Endodermal cell (in vitro differentiated cells): ENCODE results near the gene SSC5D. TPM values are rescaled to one million over a fixed set of nuclear protein-coding genes. Genes with fewer than 3 reads are reported as not detected.
A peak's percentile ranks its signal among the peaks of the same experiment; 100 is the strongest.

Experiments
- DNase-seq: peaks from one replicate; pipeline ENCODE4 v3.0.0-alpha.2; 2017
- H3K27ac ChIP-seq: 2 replicates; pipeline ENCODE4 v1.5.1; 2013; ENCODE audit warnings: mild to moderate bottlenecking, low read depth, low read length, moderate library complexity
- H3K27me3 ChIP-seq: 2 replicates; pipeline ENCODE4 v1.6.1; 2013; ENCODE audit warnings: mild to moderate bottlenecking, low read length, moderate library complexity; ENCODE audit not compliant: insufficient read depth, control insufficient read depth, poor library complexity, severe bottlenecking
- H3K36me3 ChIP-seq: 2 replicates; pipeline ENCODE4 v1.7.0; 2013; ENCODE audit warnings: mild to moderate bottlenecking, low read length, moderate library complexity; ENCODE audit not compliant: control insufficient read depth, insufficient read depth
- H3K4me1 ChIP-seq: one replicate; pipeline ENCODE4 v1.7.0; 2013; ENCODE audit warnings: low read length; ENCODE audit not compliant: control insufficient read depth, insufficient read depth
- H3K4me3 ChIP-seq: 2 replicates; pipeline ENCODE4 v1.5.1; 2013; ENCODE audit warnings: mild to moderate bottlenecking, low read length, moderate library complexity
- H3K9ac ChIP-seq: 2 replicates; pipeline ENCODE4 v1.6.1; 2013; ENCODE audit warnings: mild to moderate bottlenecking, low read length, moderate library complexity; ENCODE audit not compliant: poor library complexity, severe bottlenecking; ENCODE audit errors: extremely low read depth
- H3K9me3 ChIP-seq: 2 replicates; pipeline ENCODE4 v1.6.1; 2013; ENCODE audit warnings: mild to moderate bottlenecking, low read length, moderate library complexity; ENCODE audit not compliant: control insufficient read depth
- H3K27ac Mint-ChIP-seq: 2 replicates; pipeline ENCODE4 v1.8.0; 2020; ENCODE audit warnings: mixed read lengths
- H3K27me3 Mint-ChIP-seq: 2 replicates; pipeline ENCODE4 v1.8.0; 2021; ENCODE audit warnings: mild to moderate bottlenecking, mixed read lengths; ENCODE audit not compliant: insufficient read depth
- H3K36me3 Mint-ChIP-seq: 2 replicates; pipeline ENCODE4 v1.8.0; 2020; ENCODE audit warnings: low read depth, mixed read lengths
- H3K4me1 Mint-ChIP-seq: 2 replicates; pipeline ENCODE4 v1.8.0; 2020; ENCODE audit warnings: mixed read lengths
- H3K4me3 Mint-ChIP-seq: 2 replicates; pipeline ENCODE4 v1.8.0; 2020; ENCODE audit warnings: mild to moderate bottlenecking, moderate library complexity, mixed read lengths
- H3K9me3 Mint-ChIP-seq: 2 replicates; pipeline ENCODE4 v1.8.0; 2020; ENCODE audit warnings: mild to moderate bottlenecking, mixed read lengths
- WGBS, 2 experiments: methylation state at CpG; one replicate each; pipeline versions ENCODE4 v1.1.5 to v1.1.7; 2013; ENCODE audit warnings: missing lambda C conversion rate in 2 of 2, mixed read lengths in 1 of 2; ENCODE audit not compliant: insufficient coverage in 1 of 2, insufficient read length in 1 of 2; 5-methylcytosine and 5-hydroxymethylcytosine counted together
- total RNA-seq, 2 donors: library from RNA; stranded (reverse); fragmentation: NEBNext Ultra II Directional in 1 of 2; extraction: Animal tissue kit (Norgen Biotek cat#: 25700) in 1 of 2; gene quantifications; 2 replicates in 1 of 2; 3 replicates in 1 of 2; pipeline ENCODE4 v1.2.1, GENCODE V29; 2021
- TF ChIP-seq, protein P1 (sequence below): fragments of 200-600 bp; sonication (generic); conservative IDR thresholded peaks from 2 replicates; pipeline ENCODE4 v1.5.0; 2021; ENCODE audit warnings: antibody characterized with exemption, mild to moderate bottlenecking

Gene SSC5D
- total RNA-seq, 2 donors from 2014 or later, result 1.4 to 2.4 TPM

GRCh38 chr19:55461974-55462626 is 26.1 kb upstream of the SSC5D start:
- no peaks in the 10 kb centered on the region for H3K9me3 Mint-ChIP-seq
- peaks cover 18% of the 10 kb centered on the region for H3K4me1 Mint-ChIP-seq
- Histone ChIP-seq H3K27me3 (no peaks in the 10 kb centered on the region), H3K4me3 (peak overlapping the region; percentile 75), H3K36me3 (no peaks in the 10 kb centered on the region), H3K9me3 (no peaks in the 10 kb centered on the region), H3K9ac (no peak overlapping the region), H3K27ac (no peak overlapping the region), H3K4me1 (peaks cover 4% of the 10 kb centered on the region)
- H3K27me3 Mint-ChIP-seq, result peaks cover 38% of the 10 kb centered on the region
- H3K27ac Mint-ChIP-seq, result peak overlapping the region; percentile 83
- TF ChIP-seq, protein P1, sequence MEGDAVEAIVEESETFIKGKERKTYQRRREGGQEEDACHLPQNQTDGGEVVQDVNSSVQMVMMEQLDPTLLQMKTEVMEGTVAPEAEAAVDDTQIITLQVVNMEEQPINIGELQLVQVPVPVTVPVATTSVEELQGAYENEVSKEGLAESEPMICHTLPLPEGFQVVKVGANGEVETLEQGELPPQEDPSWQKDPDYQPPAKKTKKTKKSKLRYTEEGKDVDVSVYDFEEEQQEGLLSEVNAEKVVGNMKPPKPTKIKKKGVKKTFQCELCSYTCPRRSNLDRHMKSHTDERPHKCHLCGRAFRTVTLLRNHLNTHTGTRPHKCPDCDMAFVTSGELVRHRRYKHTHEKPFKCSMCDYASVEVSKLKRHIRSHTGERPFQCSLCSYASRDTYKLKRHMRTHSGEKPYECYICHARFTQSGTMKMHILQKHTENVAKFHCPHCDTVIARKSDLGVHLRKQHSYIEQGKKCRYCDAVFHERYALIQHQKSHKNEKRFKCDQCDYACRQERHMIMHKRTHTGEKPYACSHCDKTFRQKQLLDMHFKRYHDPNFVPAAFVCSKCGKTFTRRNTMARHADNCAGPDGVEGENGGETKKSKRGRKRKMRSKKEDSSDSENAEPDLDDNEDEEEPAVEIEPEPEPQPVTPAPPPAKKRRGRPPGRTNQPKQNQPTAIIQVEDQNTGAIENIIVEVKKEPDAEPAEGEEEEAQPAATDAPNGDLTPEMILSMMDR, result no peak
- H3K4me3 Mint-ChIP-seq, result peak overlapping the region; percentile 69
- no peaks in the 10 kb centered on the region for H3K36me3 Mint-ChIP-seq
- DNase-seq, result no peak
- 32 to 64% methylated on average over 9 to 26 of the region's 27 CpGs for WGBS, 2 experiments

- Histone ChIP-seq H3K4me3 (no peak overlapping the region), H3K9me3 (no peaks in the 10 kb centered on the region), H3K27ac (no peak overlapping the region), H3K27me3 (no peaks in the 10 kb centered on the region), H3K4me1 (peaks cover 4% of the 10 kb centered on the region), H3K36me3 (no peaks in the 10 kb centered on the region), H3K9ac (no peak overlapping the region)
- Mint-ChIP-seq H3K9me3 (no peaks in the 10 kb centered on the region), H3K4me3 (peak overlapping the region; percentile 69), H3K36me3 (no peaks in the 10 kb centered on the region), H3K27me3 (peaks cover 38% of the 10 kb centered on the region), H3K4me1 (peaks cover 18% of the 10 kb centered on the region), H3K27ac (no peak overlapping the region)
- WGBS, 2 experiments, result 79 to 90% methylated on average over 5 to 11 of the region's 11 CpGs
- DNase-seq, result no peak
- TF ChIP-seq, protein P1, result peak; percentile 42
Measured at GRCh38 chr19:55462722-55463121, 25.5 kb upstream of the SSC5D start.

DNA sequence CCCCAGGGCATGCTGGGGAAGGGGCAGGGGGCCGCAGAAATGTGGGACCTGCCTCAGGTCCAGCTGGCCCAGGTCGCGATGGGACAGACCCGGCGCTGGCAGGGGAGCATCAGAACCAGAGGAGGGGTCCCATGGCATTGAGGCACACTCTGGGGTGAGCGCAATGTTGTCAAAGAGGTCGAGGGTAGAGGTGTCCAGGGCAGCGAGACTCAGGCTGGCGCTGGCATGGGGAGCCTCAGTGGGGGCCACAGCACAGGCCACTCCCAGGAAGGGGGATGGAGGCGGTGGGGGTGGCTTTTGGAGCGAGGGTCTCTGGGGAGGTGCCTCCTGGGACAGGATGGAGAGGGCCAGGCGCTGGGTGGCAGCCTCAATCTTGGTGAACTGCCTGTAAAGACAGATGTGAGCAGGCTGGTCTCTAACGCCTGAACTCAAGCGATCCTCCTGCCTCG is 24.6 kb upstream of the SSC5D start:
- H3K9me3 ChIP-seq, result no peaks in the 10 kb centered on the region
- peak overlapping the region; percentile 42 for H3K4me3 Mint-ChIP-seq
- H3K27me3 Mint-ChIP-seq, result peaks cover 38% of the 10 kb centered on the region
- no peak overlapping the region for H3K4me3 ChIP-seq
- no peaks in the 10 kb centered on the region for H3K9me3 Mint-ChIP-seq
- H3K9ac ChIP-seq, result no peak overlapping the region
- H3K36me3 ChIP-seq, result no peaks in the 10 kb centered on the region
- 86 to 89% methylated on average over 10 to 15 of the region's 15 CpGs for WGBS, 2 experiments
- peak; percentile 70 for DNase-seq
- no peaks in the 10 kb centered on the region for H3K27me3 ChIP-seq
- peaks cover 4% of the 10 kb centered on the region for H3K4me1 ChIP-seq
- H3K36me3 Mint-ChIP-seq, result no peaks in the 10 kb centered on the region
- TF ChIP-seq, protein P1, result no peak
- H3K4me1 Mint-ChIP-seq, result peaks cover 18% of the 10 kb centered on the region
- no peak overlapping the region for H3K27ac ChIP-seq
- no peak overlapping the region for H3K27ac Mint-ChIP-seq
